ENCODE measurements around the gene OR6M1. TPM values are rescaled to one million over a fixed set of nuclear protein-coding genes. Genes with fewer than 3 reads are reported as not detected.

Gene OR6M1
- total and polyA plus RNA-seq, 2 of the 4 experiments (the other 2 are of a cell fraction) = not detected

DNA sequence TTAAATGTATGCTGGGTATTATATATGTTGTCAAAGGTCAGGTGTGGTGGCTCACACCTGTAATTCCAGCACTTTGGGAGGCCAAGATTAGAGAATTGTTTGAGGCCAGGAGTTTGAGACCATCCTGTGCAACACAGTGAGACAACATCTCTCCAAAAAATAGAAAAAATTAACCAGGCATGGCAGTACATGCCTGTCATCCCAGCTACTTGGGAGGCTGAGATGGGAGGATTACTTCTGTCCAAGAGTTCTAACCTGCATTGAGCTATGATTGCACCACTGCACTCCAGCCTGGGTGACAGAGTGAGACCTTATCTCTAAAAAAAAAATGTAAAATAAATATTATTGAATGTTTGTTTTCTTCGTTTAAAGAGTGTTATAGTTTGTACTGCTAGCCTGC, 40.5 kb downstream of the OR6M1 start:
- Histone ChIP-seq H3K4ac (ENCODE audit: low read depth, low read length) (no peak overlapping the region), H3K36me3 (ENCODE audit: control insufficient read depth, insufficient read depth, low read length) (no peaks in the 10 kb centered on the region), H2BK20ac (ENCODE audit: low read depth, low read length) (no peak overlapping the region), H4K20me1 (ENCODE audit: insufficient read depth, low read length) (no peaks in the 10 kb centered on the region), H3K23ac (ENCODE audit: low read depth, low read length) (no peak overlapping the region), H2AK9ac (replicated peaks; ENCODE audit: low read depth, low read length, poor library complexity) (no peak overlapping the region), H3K4me1 (ENCODE audit: control insufficient read depth, insufficient read depth, low read length) (no peaks in the 10 kb centered on the region), H2AFZ (replicated peaks; ENCODE audit: low read length, poor library complexity) (no peak overlapping the region), H3K9ac (ENCODE audit: low read depth, low read length) (no peak overlapping the region), H3K4me3 (ENCODE audit: insufficient read depth, low read depth, low read length) (no peak overlapping the region), H3K27ac (ENCODE audit: insufficient read depth, low read length) (no peak overlapping the region), H3K18ac (ENCODE audit: low read depth, low read length) (no peak overlapping the region), H3K4me2 (ENCODE audit: low read depth, low read length) (no peak overlapping the region), H2AK5ac (ENCODE audit: low read depth, low read length) (no peak overlapping the region), H3K9me1 (ENCODE audit: insufficient read depth, low read length) (no peaks in the 10 kb centered on the region), H4K91ac (ENCODE audit: insufficient read depth, low read depth, low read length) (no peak overlapping the region), H3K56ac (ENCODE audit: extremely low read depth, insufficient read depth, low read length) (no peak overlapping the region), H4K5ac (ENCODE audit: low read depth, low read length) (no peak overlapping the region), H3K79me1 (ENCODE audit: low read depth in 1 of 2, low read length in 2 of 2) (no peaks in the 10 kb centered on the region), H3K9me3 (ENCODE audit: control insufficient read depth, insufficient read depth, low read length) (no peaks in the 10 kb centered on the region), H2BK5ac (ENCODE audit: low read depth, low read length, poor library complexity, severe bottlenecking) (no peak overlapping the region), H3K27me3 (ENCODE audit: control insufficient read depth, insufficient read depth, low read length) (no peaks in the 10 kb centered on the region), H4K8ac (ENCODE audit: low read depth in 2 of 2, low read length in 2 of 2) (no peak overlapping the region), H3K14ac (replicated peaks; ENCODE audit: low read depth, low read length) (no peak overlapping the region), H2BK120ac (ENCODE audit: low read depth, low read length) (no peak overlapping the region), H2BK15ac (ENCODE audit: low read depth, low read length) (no peak overlapping the region)
- ATAC-seq (ENCODE audit: low read depth) = no peak
- in situ Hi-C loops (cut with MboI; ENCODE audit: low sequenced_read_pairs) = no loop called here
- TF ChIP-seq FOS (IDR thresholded peaks at IDR 0.05; ENCODE audit: low read depth, low read length) (no peak), MAZ (IDR thresholded peaks at IDR 0.05; ENCODE audit: borderline replicate concordance, low read depth, low read length) (no peak), MXI1 (IDR thresholded peaks at IDR 0.05; ENCODE audit: borderline replicate concordance, low read depth, low read length) (no peak), RFX5 (IDR thresholded peaks at IDR 0.05; ENCODE audit: low read depth, low read length) (no peak), BHLHE40 (IDR thresholded peaks at IDR 0.05; ENCODE audit: low read depth, low read length) (no peak), POLR2A (IDR thresholded peaks at IDR 0.05; ENCODE audit: low read depth, low read length) (no peak), MAFK (IDR thresholded peaks at IDR 0.05; ENCODE audit: low read depth, low read length) (no peak), SMC3 (IDR thresholded peaks at IDR 0.05; ENCODE audit: low read depth, low read length) (no peak), NFE2L2 (IDR thresholded peaks at IDR 0.05; ENCODE audit: low read depth, low read length) (no peak), CEBPB (IDR thresholded peaks at IDR 0.05; ENCODE audit: low read depth, low read length) (no peak), CHD1 (IDR thresholded peaks at IDR 0.05; ENCODE audit: low read depth, low read length) (no peak), RCOR1 (IDR thresholded peaks at IDR 0.05; ENCODE audit: insufficient replicate concordance, low read length) (no peak), RAD21 (IDR thresholded peaks at IDR 0.05; ENCODE audit: low read length) (no peak)
- TF ChIP-seq, protein P1, sequence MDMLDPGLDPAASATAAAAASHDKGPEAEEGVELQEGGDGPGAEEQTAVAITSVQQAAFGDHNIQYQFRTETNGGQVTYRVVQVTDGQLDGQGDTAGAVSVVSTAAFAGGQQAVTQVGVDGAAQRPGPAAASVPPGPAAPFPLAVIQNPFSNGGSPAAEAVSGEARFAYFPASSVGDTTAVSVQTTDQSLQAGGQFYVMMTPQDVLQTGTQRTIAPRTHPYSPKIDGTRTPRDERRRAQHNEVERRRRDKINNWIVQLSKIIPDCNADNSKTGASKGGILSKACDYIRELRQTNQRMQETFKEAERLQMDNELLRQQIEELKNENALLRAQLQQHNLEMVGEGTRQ (IDR thresholded peaks at IDR 0.05; ENCODE audit: low read depth, low read length) = no peak
- TF ChIP-seq, protein P2, sequence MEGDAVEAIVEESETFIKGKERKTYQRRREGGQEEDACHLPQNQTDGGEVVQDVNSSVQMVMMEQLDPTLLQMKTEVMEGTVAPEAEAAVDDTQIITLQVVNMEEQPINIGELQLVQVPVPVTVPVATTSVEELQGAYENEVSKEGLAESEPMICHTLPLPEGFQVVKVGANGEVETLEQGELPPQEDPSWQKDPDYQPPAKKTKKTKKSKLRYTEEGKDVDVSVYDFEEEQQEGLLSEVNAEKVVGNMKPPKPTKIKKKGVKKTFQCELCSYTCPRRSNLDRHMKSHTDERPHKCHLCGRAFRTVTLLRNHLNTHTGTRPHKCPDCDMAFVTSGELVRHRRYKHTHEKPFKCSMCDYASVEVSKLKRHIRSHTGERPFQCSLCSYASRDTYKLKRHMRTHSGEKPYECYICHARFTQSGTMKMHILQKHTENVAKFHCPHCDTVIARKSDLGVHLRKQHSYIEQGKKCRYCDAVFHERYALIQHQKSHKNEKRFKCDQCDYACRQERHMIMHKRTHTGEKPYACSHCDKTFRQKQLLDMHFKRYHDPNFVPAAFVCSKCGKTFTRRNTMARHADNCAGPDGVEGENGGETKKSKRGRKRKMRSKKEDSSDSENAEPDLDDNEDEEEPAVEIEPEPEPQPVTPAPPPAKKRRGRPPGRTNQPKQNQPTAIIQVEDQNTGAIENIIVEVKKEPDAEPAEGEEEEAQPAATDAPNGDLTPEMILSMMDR (conservative IDR thresholded peaks at IDR 0.05; ENCODE audit: low read depth, low read length) = no peak
- CTCF ChIA-PET = no interaction called here
- dilution Hi-C loops (cut with HindIII; ENCODE audit: low sequenced_read_pairs, unreplicated experiment) = no loop called here
- POLR2A ChIA-PET (ENCODE audit: unreplicated experiment) = no interaction called here
- no CpG with 5 or more reads among the region's 1 CpG for WGBS, 2 experiments (ENCODE audit: extremely low coverage in 2 of 2, insufficient read length in 1 of 2)
- intact Hi-C loops (cut with micrococcal nuclease) = no loop called here
- no peak for DNase-seq
- no TSS peak for BruUV-seq (replicated peaks)
